HepG2 (cell line): ENCODE results near the gene LSM3. TPM values are rescaled to one million over a fixed set of nuclear protein-coding genes. Genes with fewer than 3 reads are reported as not detected.

Source experiments
- ATAC-seq: fragments of 200-7000 bp; cut with Tn5 transposase; 3 replicates; pipeline ENCODE4 v1.9.1; 2020; ENCODE audit warnings: mild to moderate bottlenecking, moderate library complexity
- BruUV-seq: library from RNA; stranded (reverse); fragments of 400-500 nt; replicated peaks from 2 replicates; lab custom pipeline; 2021; lab: Mats Ljungman, UMichigan
- CTCF ChIA-PET: fragments of 300-600 bp; formaldehyde crosslinking; extraction: SDS; loops from one replicate; lab custom pipeline; 2021; ENCODE audit warnings: low total read pairs, inconsistent platforms, low intra/inter-chr PET ratio; lab: Yijun Ruan, JAX
- POLR2A ChIA-PET: fragments of 350-600 bp; sonication (Branson Sonifier 250); formaldehyde crosslinking; loops from one replicate; lab custom pipeline; 2020; ENCODE audit warnings: antibody characterized with exemption, inconsistent platforms; lab: Yijun Ruan, JAX
- DNase-seq: peaks from one replicate; pipeline ENCODE4 v3.0.0-alpha.2; 2015; ENCODE audit warnings: low spot score
- FAIRE-seq: peaks from 3 replicates; lab custom pipeline; 2011; peaks lifted over from hg19 to GRCh38; lab: Jason Lieb, UNC
- H2AFZ ChIP-seq: one replicate; pipeline ENCODE4 v1.6.1; 2011; ENCODE audit warnings: low read length, inconsistent platforms
- H3K27ac ChIP-seq: fragments of 300-600 bp; 3 replicates; pipeline ENCODE4 v1.8.0; 2011; ENCODE audit warnings: mixed run types, mild to moderate bottlenecking, mixed read lengths, low read length, inconsistent platforms; ENCODE audit not compliant: insufficient read depth; ENCODE audit errors: extremely low read length
- H3K27me3 ChIP-seq, 2 experiments: fragments of 200-600 bp in 1 of 2; 2 replicates in 1 of 2; 3 replicates in 1 of 2; pipeline versions ENCODE4 v1.6.0 to v1.8.0; 2011; ENCODE audit warnings: low read length in 2 of 2, mild to moderate bottlenecking in 2 of 2, moderate library complexity in 2 of 2, inconsistent platforms in 1 of 2; ENCODE audit not compliant: insufficient read depth in 2 of 2, control insufficient read depth in 1 of 2
- H3K36me3 ChIP-seq, 2 experiments: fragments of 200-600 bp in 1 of 2; replicated peaks in 1 of 2; 2 replicates in 1 of 2; 3 replicates in 1 of 2; pipeline versions ENCODE4 v1.5.1 to v1.8.0; 2011; ENCODE audit warnings: low read length in 2 of 2, inconsistent platforms in 1 of 2; ENCODE audit not compliant: insufficient read depth in 2 of 2, control insufficient read depth in 1 of 2
- H3K4me1 ChIP-seq: 2 replicates; pipeline ENCODE4 v1.5.1; 2012; ENCODE audit warnings: low read length, inconsistent platforms; ENCODE audit not compliant: insufficient read depth
- H3K4me2 ChIP-seq: 2 replicates; pipeline ENCODE4 v1.6.0; 2011; ENCODE audit warnings: low read depth, low read length, inconsistent platforms
- H3K4me3 ChIP-seq, 3 experiments: fragments of 200-600 bp in 1 of 3; sonication (generic), shearing (Covaris generic) in 1 of 3; replicated peaks in 1 of 3; 2 replicates each; pipeline ENCODE4 v1.5.1; 2011 to 2016; ENCODE audit warnings: low read length in 3 of 3, inconsistent platforms in 2 of 3, low read depth in 2 of 3, mild to moderate bottlenecking in 2 of 3, control low read depth in 1 of 3, mixed read lengths in 1 of 3; ENCODE audit not compliant: insufficient read depth in 1 of 3
- H3K79me2 ChIP-seq: one replicate; pipeline ENCODE4 v1.6.1; 2011; ENCODE audit warnings: low read length, inconsistent platforms; ENCODE audit not compliant: insufficient read depth
- H3K9ac ChIP-seq: 2 replicates; pipeline ENCODE4 v1.6.0; 2011; ENCODE audit warnings: mild to moderate bottlenecking, low read depth, low read length, inconsistent platforms; ENCODE audit not compliant: insufficient read depth
- H3K9me3 ChIP-seq: 2 replicates; pipeline ENCODE4 v1.5.1; 2012; ENCODE audit warnings: mild to moderate bottlenecking, low read length
- H4K20me1 ChIP-seq: 2 replicates; pipeline ENCODE4 v1.6.0; 2011; ENCODE audit warnings: inconsistent platforms, mild to moderate bottlenecking, low read length, moderate library complexity; ENCODE audit not compliant: insufficient read depth
- ARID5B ChIP-seq: IDR thresholded peaks from 2 replicates; pipeline ENCODE4 v1.4.0; 2020; ENCODE audit warnings: mild to moderate bottlenecking, missing genetic modification reagents
- CEBPB ChIP-seq: IDR thresholded peaks from 2 replicates; pipeline ENCODE4 v1.6.1; 2011; ENCODE audit warnings: low read depth, low read length, improper control_type of control experiment, borderline replicate concordance
- CTCF ChIP-seq: sonication (generic); formaldehyde crosslinking; IDR thresholded peaks from 2 replicates; pipeline ENCODE4 v1.5.0; 2020; ENCODE audit warnings: mild to moderate bottlenecking, missing genetic modification reagents, moderate library complexity
- MAFK ChIP-seq, 2 experiments: IDR thresholded peaks in 1 of 2; conservative IDR thresholded peaks in 1 of 2; 2 replicates each; pipeline ENCODE4 v1.6.1; 2011; ENCODE audit warnings: improper control_type of control experiment in 2 of 2, low read length in 2 of 2
- MTF2 ChIP-seq: sonication (generic); formaldehyde crosslinking; IDR thresholded peaks from 2 replicates; pipeline ENCODE4 v1.5.0; 2020; ENCODE audit warnings: missing genetic modification reagents, borderline replicate concordance
- NBN ChIP-seq: fragments of 450-650 bp; conservative IDR thresholded peaks from 2 replicates; pipeline ENCODE4 v1.6.1; 2017
- PBX2 ChIP-seq: IDR thresholded peaks from 2 replicates; pipeline ENCODE4 v1.6.1; 2016; ENCODE audit warnings: control low read depth
- POLR2A ChIP-seq, 2 experiments: IDR thresholded peaks; 2 replicates each; pipeline ENCODE4 v1.6.1; 2011; ENCODE audit warnings: low read depth in 2 of 2, low read length in 2 of 2, mild to moderate bottlenecking in 1 of 2, moderate library complexity in 1 of 2; ENCODE audit not compliant: insufficient read depth in 1 of 2
- RBM39 ChIP-seq: fragments of 200-400 bp; formaldehyde crosslinking; IDR thresholded peaks from one replicate; pipeline ENCODE4 v1.6.1; 2018; ENCODE audit warnings: antibody characterized with exemption, mild to moderate bottlenecking, low read depth, low read length; ENCODE audit not compliant: poor library complexity, severe bottlenecking
- SMC3 ChIP-seq: IDR thresholded peaks from 2 replicates; pipeline ENCODE4 v1.6.1; 2011; ENCODE audit warnings: low read length, improper control_type of control experiment
- STAG1 ChIP-seq: sonication (generic); formaldehyde crosslinking; IDR thresholded peaks from 2 replicates; pipeline ENCODE4 v1.4.0; 2020; ENCODE audit warnings: missing genetic modification reagents
- ZFX ChIP-seq: sonication (generic); formaldehyde crosslinking; IDR thresholded peaks from 2 replicates; pipeline ENCODE4 v1.4.0; 2020; ENCODE audit warnings: mild to moderate bottlenecking, low read depth, missing genetic modification reagents, moderate library complexity
- ZFY ChIP-seq: sonication (generic); formaldehyde crosslinking; IDR thresholded peaks from 2 replicates; pipeline ENCODE4 v1.4.0; 2020; ENCODE audit warnings: missing genetic modification reagents
- WGBS: methylation state at CpG from one replicate; pipeline ENCODE4 v1.1.6; 2017; ENCODE audit warnings: low lambda C conversion rate; 5-methylcytosine and 5-hydroxymethylcytosine counted together
- in situ Hi-C: cut with HindIII; loops from 2 replicates; pipeline ENCODE4 v1.10.0; 2017; ENCODE audit warnings: low pct_unique_long_range_greater_than_20kb; ENCODE audit not compliant: extremely low pct_ligation_motif_present
- intact Hi-C: fragments of 100-400 bp; cut with micrococcal nuclease; formaldehyde crosslinking; loops from one replicate; pipeline ENCODE4 v1.10.0; 2022; ENCODE audit not compliant: unreplicated experiment
- polyA plus RNA-seq, 8 experiments: library from polyadenylated mRNA; depleted of rRNA in 3 of 8; stranded (reverse) in 7 of 8; unstranded in 1 of 8; fragments of >200 nt; fragmentation: Illumina TruSeq in 4 of 8; extraction: Trizol in 4 of 8; gene quantifications; 2 replicates each; pipeline versions ENCODE4 v1.2.1 to v1.2.3, GENCODE V29; 2011 to 2016; ENCODE audit warnings: low read depth in 4 of 8, missing spikeins in 1 of 8, mixed read lengths in 1 of 8; ENCODE audit not compliant: insufficient read depth in 1 of 8
- total RNA-seq, 5 experiments: library from RNA; depleted of rRNA; stranded (reverse); fragments of >200 nt; fragmentation: Illumina TruSeq; extraction: Trizol; gene quantifications; 2 replicates each; pipeline ENCODE4 v1.2.3, GENCODE V29; 2016; ENCODE audit warnings: low read depth in 1 of 5

Gene LSM3
- total and polyA plus RNA-seq, 2 of the 13 experiments (the other 11 are each of a cell fraction or from before 2014, with no cell fraction given), result 5.1 to 19.4 TPM

- intact Hi-C loops, result no loop called here
- WGBS, result 34% methylated on average over 6 of the region's 6 CpGs
- TF ChIP-seq CTCF (CRISPR knock-in tag) (peak; percentile 66), ZFY (CRISPR knock-in tag) (peak; percentile 30; the same call in 1 of the 2 replicates), POLR2A (IDR thresholded peaks at IDR 0.05; ENCODE audit: insufficient read depth in 1 of 2, low read depth in 2 of 2, low read length in 2 of 2) (no peak), STAG1 (CRISPR knock-in tag) (peak; percentile 27; the same call in 1 of the 2 replicates), MAFK (conservative IDR thresholded peaks at IDR 0.05 in 1 of 2, IDR thresholded peaks at IDR 0.05 in 1 of 2; ENCODE audit: low read length in 2 of 2) (no peak), MTF2 (no peak), RBM39 (no peak), CEBPB (0 out of 2 replicates have a peak, but pooled peaks have one; percentile 12), PBX2 (CRISPR knock-in tag) (peak; percentile 72), SMC3 (peak; percentile 55), ZFX (CRISPR knock-in tag) (peak; percentile 50), NBN (no peak), ARID5B (0 out of 2 replicates have a peak, but pooled peaks have one; percentile 18)
- CTCF ChIA-PET, result interaction anchor here (1.2 kb wide), 1 partner anchor 310 kb away, joined by 4 read pairs; no protein-coding TSS in a partner anchor
- BruUV-seq, result no TSS peak
- Histone ChIP-seq H2AFZ (no peak overlapping the region), H3K36me3 (no peaks in the 10 kb centered on the region), H3K27ac (no peak overlapping the region), H3K4me2 (no peak overlapping the region), H3K9ac (no peak overlapping the region), H3K27me3 (no peaks in the 10 kb centered on the region), H4K20me1 (no peaks in the 10 kb centered on the region), H3K79me2 (no peaks in the 10 kb centered on the region), H3K9me3 (no peaks in the 10 kb centered on the region), H3K4me1 (peaks cover 47% of the 10 kb centered on the region), H3K4me3 (no peak overlapping the region)
- ATAC-seq (peak; percentile 76), FAIRE-seq (no peak), DNase-seq (peak; percentile 57)
- in situ Hi-C loops, result loop anchor here (10.0 kb wide), 2 partner anchors 258 to 312 kb away; no protein-coding TSS in a partner anchor
- POLR2A ChIA-PET, result interaction anchor here (1.1 kb wide), 1 partner anchor 28 kb away, joined by 3 read pairs; the partner anchor contains the start of genes LSM3 and XPC
These were observed 28.0 kb downstream of the LSM3 start for GRCh38 chr3:14206548-14207177.
